Tibial nerve (tissue), 4 donors: ENCODE results near the gene MRPL54. TPM values are rescaled to one million over a fixed set of nuclear protein-coding genes. Genes with fewer than 3 reads are reported as not detected.
"Not testable (repeated sequence)": the region's sequence is repeated elsewhere in the genome, so short reads cannot be mapped to it uniquely, and the experiment has no call there.

ENCODE experiments used
- DNase-seq, 2 donors: peaks; one replicate each; pipeline ENCODE4 v3.0.0-alpha.2; 2019; ENCODE audit warnings: low spot score in 2 of 2
- H3K27ac ChIP-seq, 4 donors: fragments of 200-600 bp; sonication (generic) in 3 of 4; one replicate each; pipeline ENCODE4 v1.5.1; 2017 to 2019; ENCODE audit warnings: mild to moderate bottlenecking in 1 of 4
- H3K27me3 ChIP-seq, 2 donors: fragments of 200-600 bp; sonication (generic) in 1 of 2; one replicate each; pipeline versions ENCODE4 v1.5.1 to v1.6.0; 2017 to 2019
- H3K36me3 ChIP-seq, 3 donors: fragments of 200-600 bp; sonication (generic); one replicate each; pipeline ENCODE4 v1.5.1; 2018 to 2019
- H3K4me1 ChIP-seq, 4 donors: fragments of 200-600 bp; sonication (generic) in 3 of 4; one replicate each; pipeline ENCODE4 v1.5.1; 2017 to 2019
- H3K4me3 ChIP-seq, 4 donors: fragments of 200-600 bp; sonication (generic) in 3 of 4; one replicate each; pipeline ENCODE4 v1.5.1; 2017 to 2019; ENCODE audit warnings: mild to moderate bottlenecking in 1 of 4, moderate library complexity in 1 of 4
- H3K9me3 ChIP-seq, 4 donors: fragments of 200-600 bp; sonication (generic) in 3 of 4; one replicate each; pipeline ENCODE4 v1.5.1; 2017 to 2019
- CTCF ChIP-seq, 5 experiments: fragments of 200-600 bp in 3 of 5; fragments of 450-650 bp in 2 of 5; sonication (generic) in 3 of 5; IDR thresholded peaks; one replicate each; pipeline ENCODE4 v1.5.1; 2016 to 2019; ENCODE audit warnings: antibody characterized with exemption in 5 of 5, mild to moderate bottlenecking in 3 of 5, moderate library complexity in 2 of 5
- EP300 ChIP-seq, 2 donors: sonication (generic); formaldehyde crosslinking; IDR thresholded peaks; one replicate each; pipeline ENCODE4 v1.6.1; 2017; ENCODE audit warnings: antibody characterized with exemption in 2 of 2, mild to moderate bottlenecking in 1 of 2
- POLR2A ChIP-seq, 2 donors: fragments of 450-650 bp; IDR thresholded peaks; one replicate each; pipeline ENCODE4 v1.6.1; 2017; ENCODE audit warnings: antibody characterized with exemption in 2 of 2, mild to moderate bottlenecking in 2 of 2, moderate library complexity in 2 of 2
- WGBS, 2 donors: methylation state at CpG; one replicate each; pipeline ENCODE4 v1.1.5; 2018; 5-methylcytosine and 5-hydroxymethylcytosine counted together
- total RNA-seq, 4 donors: library from RNA; depleted of rRNA; stranded (reverse); fragments of >200 nt; gene quantifications; one replicate each; pipeline ENCODE4 v1.1.0, GENCODE V29; 2016

The MRPL54 gene
- total RNA-seq, 4 donors from 2014 or later: 44.1 to 111 (median 59.2) TPM

DNA sequence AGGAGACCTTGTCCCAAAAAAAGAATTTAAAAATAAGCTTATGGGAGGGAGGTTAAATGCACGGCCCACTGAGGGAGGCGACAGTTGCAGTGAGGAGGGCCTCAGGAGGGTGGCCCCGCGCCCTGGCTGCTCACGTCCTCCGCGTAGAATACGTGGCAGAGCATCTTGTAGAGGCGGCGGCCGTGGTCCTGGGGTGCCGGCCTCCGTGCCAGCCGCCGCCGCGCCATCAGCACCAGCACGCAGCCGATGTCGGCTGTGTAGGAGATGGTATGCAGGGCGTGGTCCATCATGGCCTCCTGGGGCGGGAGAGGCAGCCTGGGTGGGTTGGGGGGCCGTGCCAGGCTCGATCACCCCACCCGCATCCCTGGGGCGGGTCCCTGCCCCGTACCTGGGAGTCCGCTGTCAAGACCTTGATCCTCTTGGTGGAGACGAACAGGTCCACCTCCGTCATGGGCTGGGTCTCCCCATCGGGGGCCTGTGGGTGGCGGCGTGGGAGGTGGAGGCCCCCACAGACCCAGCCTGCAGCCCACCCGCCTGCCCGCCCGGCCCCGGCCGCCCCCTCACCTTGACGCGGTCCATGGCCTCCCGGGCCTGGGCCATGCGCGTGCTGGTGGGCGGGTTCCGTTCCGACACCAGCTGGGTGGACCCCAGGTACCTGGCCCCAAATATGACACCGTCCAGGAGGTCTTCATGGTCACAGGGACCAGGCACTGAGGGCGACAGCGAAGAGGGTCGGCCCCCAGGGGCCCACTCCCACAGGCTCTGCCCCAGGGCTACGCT, 8.7 kb upstream of the MRPL54 start:
- TF ChIP-seq CTCF (IDR thresholded peaks at IDR 0.05) (no peak), POLR2A (IDR thresholded peaks at IDR 0.05) (no peak), EP300 (IDR thresholded peaks at IDR 0.05) (no peak)
- Histone ChIP-seq H3K27me3 (no peaks in the 10 kb centered on the region), H3K4me3 (no peak overlapping the region), H3K4me1 (peaks cover 0 to 3% (median under 1%) of the 10 kb centered on the region in 4 donors), H3K36me3 (peaks cover 2 to 81% (median 12%) of the 10 kb centered on the region in 3 donors), H3K9me3 (no peaks in the 10 kb centered on the region), H3K27ac (no peak overlapping the region)
- no peak for DNase-seq
- 95% methylated on average over 27 to 38 of the region's 51 CpGs for WGBS, 2 donors

DNA sequence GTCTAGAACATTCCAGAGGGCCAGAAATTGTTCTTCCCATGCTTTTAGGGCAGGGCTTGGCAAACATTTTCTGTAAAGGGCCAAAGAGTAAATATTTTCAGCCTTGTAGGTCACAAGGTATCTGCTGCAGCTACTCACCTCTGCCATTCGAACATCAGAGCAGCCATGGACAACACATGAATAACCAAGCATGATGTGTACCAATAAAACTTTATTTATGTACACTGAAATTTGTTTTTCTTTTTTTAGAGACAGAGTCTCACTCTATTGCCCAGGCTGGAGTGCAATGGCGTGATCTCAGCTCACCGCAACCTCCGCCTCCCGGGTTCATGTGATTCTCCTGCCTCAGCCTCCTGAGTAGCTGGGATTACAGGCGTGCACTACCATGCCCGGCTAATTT, 4.8 kb upstream of the MRPL54 start:
- Histone ChIP-seq H3K4me1 (peaks cover 0 to 35% (median 15%) of the 10 kb centered on the region in 4 donors), H3K36me3 (peaks cover 0 to 62% (median 0%) of the 10 kb centered on the region in 3 donors)
- 95% methylated on average over 7 of the region's 7 CpGs for WGBS, 2 donors
- H3K9me3 ChIP-seq, DNase-seq, H3K27ac ChIP-seq, H3K27me3 ChIP-seq, H3K4me3 ChIP-seq: not testable (repeated sequence)

DNA sequence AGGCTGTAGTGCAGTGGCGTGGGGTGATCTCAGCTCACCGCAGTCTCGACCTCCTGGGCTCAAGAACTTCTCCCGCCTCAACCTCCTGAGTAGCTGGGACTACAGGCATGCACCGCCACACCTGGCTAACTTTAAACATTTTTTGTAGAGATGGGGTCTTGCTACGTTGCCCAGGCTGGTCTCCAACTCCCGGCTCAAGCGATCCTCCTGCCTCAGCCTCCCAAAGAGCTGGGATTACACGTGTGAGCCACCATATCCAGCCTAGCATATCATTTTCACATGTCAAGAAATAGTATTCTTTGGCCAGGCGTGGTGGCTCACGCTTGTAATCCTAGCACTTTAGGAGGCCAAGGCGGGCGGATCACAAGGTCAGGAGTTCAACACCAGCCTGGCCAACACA, 4.2 kb upstream of the MRPL54 start:
- Histone ChIP-seq H3K4me1 (peaks cover 0 to 40% (median 15%) of the 10 kb centered on the region in 4 donors), H3K36me3 (peaks cover 0 to 56% (median 0%) of the 10 kb centered on the region in 3 donors)
- not testable (repeated sequence) for DNase-seq, H3K4me3 ChIP-seq, H3K27ac ChIP-seq, H3K9me3 ChIP-seq, H3K27me3 ChIP-seq
- 96 to 98% methylated on average over 13 of the region's 13 CpGs for WGBS, 2 donors

- no peak overlapping the region for H3K4me3 ChIP-seq
- H3K27ac ChIP-seq: no peak overlapping the region
- no peak for DNase-seq
- no peaks in the 10 kb centered on the region for H3K27me3 ChIP-seq
- H3K4me1 ChIP-seq: peaks cover 0 to 43% (median 15%) of the 10 kb centered on the region in 4 donors
- H3K36me3 ChIP-seq: peaks cover 0 to 42% (median 0%) of the 10 kb centered on the region in 3 donors
- H3K9me3 ChIP-seq: no peaks in the 10 kb centered on the region
- TF ChIP-seq POLR2A (IDR thresholded peaks at IDR 0.05) (no peak), CTCF (IDR thresholded peaks at IDR 0.05) (no peak), EP300 (IDR thresholded peaks at IDR 0.05) (no peak)
- WGBS, 2 donors: 83 to 85% methylated on average over 8 to 17 of the region's 19 CpGs
These were observed 2.8 kb upstream of the MRPL54 start for GRCh38 chr19:3759482-3760254.

DNA sequence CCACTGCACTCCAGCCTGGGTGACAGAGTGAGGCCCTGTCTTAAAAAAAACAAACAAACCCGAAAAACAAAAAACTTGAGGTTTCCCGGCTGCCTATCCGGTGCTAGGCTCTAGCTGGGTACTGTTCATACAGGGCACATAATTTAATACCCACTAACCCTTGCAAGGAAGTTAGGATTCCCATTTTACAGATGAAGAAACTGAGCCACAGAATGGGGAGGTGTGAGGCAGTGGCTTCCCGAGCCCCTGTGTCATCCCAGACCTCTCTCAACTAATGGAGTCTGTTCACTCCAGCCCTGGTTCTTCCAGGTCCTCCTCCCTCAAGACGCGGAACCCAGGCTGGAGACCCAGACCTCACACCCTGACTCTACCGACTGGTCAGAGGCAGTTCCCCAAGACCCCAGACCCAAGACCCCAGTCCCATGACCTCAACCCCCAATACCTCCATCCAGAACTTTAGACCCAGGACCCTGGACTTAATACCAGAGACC, 1.6 kb upstream of the MRPL54 start:
- H3K36me3 ChIP-seq: peaks cover 0 to 45% (median 6%) of the 10 kb centered on the region in 3 donors
- peak overlapping the region; percentile 96 to 99 (median 96) for H3K27ac ChIP-seq
- WGBS, 2 donors: 24 to 34% methylated on average over 7 of the region's 7 CpGs
- H3K4me3 ChIP-seq: peak overlapping the region; percentile 75 to 98 (median 85)
- no peak for DNase-seq
- H3K9me3 ChIP-seq: no peaks in the 10 kb centered on the region
- H3K4me1 ChIP-seq: peaks cover 0 to 43% (median 15%) of the 10 kb centered on the region in 4 donors
- TF ChIP-seq EP300 (IDR thresholded peaks at IDR 0.05) (no peak), POLR2A (IDR thresholded peaks at IDR 0.05) (no peak), CTCF (IDR thresholded peaks at IDR 0.05) (no peak)
- no peaks in the 10 kb centered on the region for H3K27me3 ChIP-seq
